ENCODE results near the gene SYNGAP1.
A peak's percentile ranks its signal among the peaks of the same experiment; 100 is the strongest.

SYNGAP1 gene

DNA sequence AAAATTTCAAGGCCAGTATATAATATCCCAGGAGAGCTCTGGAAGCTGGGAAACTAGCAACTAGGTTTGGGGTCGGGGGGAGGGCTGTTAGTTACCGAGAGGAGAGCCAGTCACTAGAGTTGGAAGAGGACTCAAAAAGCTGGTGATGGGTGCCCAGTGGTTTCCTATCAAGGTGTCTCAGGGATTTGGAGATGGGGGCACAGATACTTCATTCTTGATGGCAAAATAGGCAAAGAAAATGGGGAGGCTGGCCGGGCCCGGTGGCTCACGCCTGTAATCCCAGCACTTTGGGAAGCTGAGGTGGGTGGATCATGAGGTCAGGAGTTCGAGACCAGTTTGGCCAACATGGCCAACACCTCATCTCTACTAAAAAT lies 8.2 kb upstream of the SYNGAP1 start:
- DNase-seq = no peak
- TF ChIP-seq POLR2A (IDR thresholded peaks at IDR 0.05; ENCODE audit: low read length) = no peak
- TF ChIP-seq GATA1 (IDR thresholded peaks at IDR 0.05; ENCODE audit: low read depth, low read length) = no peak

GRCh38 chr6:33412140-33413009 lies 7.5 kb upstream of the SYNGAP1 start:
- TF ChIP-seq POLR2A (IDR thresholded peaks at IDR 0.05; ENCODE audit: low read length) (no peak), GATA1 (IDR thresholded peaks at IDR 0.05; ENCODE audit: low read depth, low read length) (no peak)
- no peak for DNase-seq

- DNase-seq = no peak
- TF ChIP-seq GATA1 (IDR thresholded peaks at IDR 0.05; ENCODE audit: low read depth, low read length) = no peak
- no peak for TF ChIP-seq POLR2A (IDR thresholded peaks at IDR 0.05; ENCODE audit: low read length)
These were observed 6.4 kb upstream of the SYNGAP1 start for GRCh38 chr6:33413241-33414120.

- TF ChIP-seq POLR2A (IDR thresholded peaks at IDR 0.05; ENCODE audit: low read length) = no peak
- no peak for DNase-seq
These were observed 5.1 kb upstream of the SYNGAP1 start for GRCh38 chr6:33414592-33415271.

- TF ChIP-seq GATA1 (IDR thresholded peaks at IDR 0.05; ENCODE audit: low read depth, low read length) (no peak), POLR2A (IDR thresholded peaks at IDR 0.05; ENCODE audit: low read length) (no peak)
- DNase-seq = no peak
These were observed 4.0 kb upstream of the SYNGAP1 start for GRCh38 chr6:33415831-33416230.

GRCh38 chr6:33416386-33417127 lies 3.3 kb upstream of the SYNGAP1 start:
- DNase-seq = no peak
- no peak for TF ChIP-seq POLR2A (IDR thresholded peaks at IDR 0.05; ENCODE audit: low read length)

- TF ChIP-seq GATA1 (IDR thresholded peaks at IDR 0.05; ENCODE audit: low read depth, low read length) = no peak
- peak; percentile 36 to 73 for DNase-seq
These were observed 2.5 kb upstream of the SYNGAP1 start for GRCh38 chr6:33417128-33417902.

DNA sequence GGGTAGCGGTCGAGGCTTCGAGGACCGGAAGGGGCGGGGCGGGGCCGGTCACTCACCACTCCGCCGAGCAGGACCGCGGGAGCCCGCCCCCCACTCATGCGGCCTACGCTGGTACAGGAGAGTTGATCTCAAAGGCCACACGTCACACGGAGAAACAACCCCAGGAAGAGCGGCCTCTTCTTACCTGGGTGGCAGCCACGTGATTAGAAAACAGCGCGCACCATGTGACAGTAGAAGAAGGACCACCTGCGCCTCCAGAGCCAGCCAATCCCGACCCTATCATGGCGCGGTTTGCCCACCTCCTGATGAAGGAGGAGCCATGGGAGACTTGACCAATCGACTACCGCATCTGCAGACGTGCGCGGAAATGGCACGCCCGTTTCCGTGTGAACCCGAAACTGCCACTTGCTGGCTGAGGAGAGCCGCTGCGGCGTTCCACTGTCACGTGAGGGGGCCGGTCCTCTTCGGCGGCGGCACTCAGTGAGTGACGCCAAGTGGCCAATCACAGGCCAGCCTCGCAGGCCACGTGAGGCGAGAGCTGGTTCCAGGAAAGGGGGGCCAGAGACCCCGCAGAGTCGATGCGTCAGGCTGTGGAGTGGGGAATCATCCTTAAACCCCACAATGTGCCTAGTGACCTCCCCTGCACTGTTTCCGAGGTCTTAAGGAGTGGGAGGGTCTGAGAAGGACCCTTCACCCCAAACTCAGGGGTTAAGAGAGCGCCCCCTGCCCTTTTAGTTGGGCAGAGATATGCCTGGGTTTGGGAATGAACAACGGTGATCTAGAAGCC lies 1.8 kb upstream of the SYNGAP1 start, which contains the start of gene CUTA:
Gene CUTA (minus strand): TSS at position 205 of the 787 bp plus-strand sequence. CDS start 107 bp downstream, at position 98.
- TF ChIP-seq POLR2A (IDR thresholded peaks at IDR 0.05; ENCODE audit: low read length) (peak; percentile 97), GATA1 (IDR thresholded peaks at IDR 0.05; ENCODE audit: low read depth, low read length) (no peak)
- peak; percentile 99 to 100 for DNase-seq

DNA sequence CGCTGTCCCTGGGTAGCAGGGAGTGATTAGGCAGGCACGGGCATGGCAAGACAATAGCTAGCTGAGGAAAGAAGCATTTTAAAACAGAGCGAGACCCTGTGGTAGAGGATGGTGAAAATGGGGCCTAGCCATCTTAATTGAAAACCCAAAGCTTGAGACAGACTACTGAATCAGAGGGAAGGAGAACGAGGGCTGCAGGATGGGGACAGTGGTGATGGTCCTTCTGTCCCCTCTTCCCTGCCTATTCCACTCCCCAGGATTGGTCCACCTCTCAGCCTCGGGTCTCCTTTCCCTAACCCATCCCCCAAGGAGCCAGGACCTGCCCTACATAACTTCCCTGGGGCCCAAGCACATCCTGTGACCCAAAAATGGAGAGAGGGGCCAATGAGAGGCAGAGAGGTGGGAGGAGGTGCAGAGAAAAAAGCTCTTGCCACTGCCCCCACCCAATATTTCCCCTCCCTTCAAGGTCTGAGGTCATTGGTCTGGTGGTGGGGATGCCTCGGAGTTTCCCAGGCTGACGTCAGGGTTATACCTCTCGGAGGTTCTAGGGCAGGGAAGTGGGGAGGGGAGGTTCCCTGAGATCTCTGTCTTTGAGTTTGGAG lies 1.1 kb upstream of the SYNGAP1 start:
- peak; percentile 38 to 67 for DNase-seq
- peak; percentile 82 for TF ChIP-seq POLR2A (IDR thresholded peaks at IDR 0.05; ENCODE audit: low read length)
- TF ChIP-seq GATA1 (IDR thresholded peaks at IDR 0.05; ENCODE audit: low read depth, low read length) = no peak

- TF ChIP-seq POLR2A (IDR thresholded peaks at IDR 0.05; ENCODE audit: low read length) (no peak), GATA1 (IDR thresholded peaks at IDR 0.05; ENCODE audit: low read depth, low read length) (no peak)
- DNase-seq = peak; percentile 71 to 87
These were observed 852 bp downstream of the SYNGAP1 start for GRCh38 chr6:33420491-33421343.

DNA sequence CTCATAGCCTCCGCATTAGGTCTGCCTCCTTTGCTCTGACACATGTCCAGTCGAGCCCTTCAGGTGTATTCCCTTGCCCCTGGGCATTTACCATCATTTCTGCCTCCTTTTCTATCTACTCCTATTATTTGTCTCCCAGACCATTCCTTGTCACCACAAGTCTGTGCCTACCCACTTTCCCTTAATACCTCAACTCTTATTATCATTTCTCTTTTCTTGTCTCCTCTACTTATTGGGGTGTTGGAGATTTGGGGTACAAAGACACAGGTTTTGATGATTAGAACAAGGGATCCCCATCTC lies 1.4 kb downstream of the SYNGAP1 start:
- no peak for DNase-seq
- TF ChIP-seq GATA1 (IDR thresholded peaks at IDR 0.05; ENCODE audit: low read depth, low read length) = no peak
- TF ChIP-seq POLR2A (IDR thresholded peaks at IDR 0.05; ENCODE audit: low read length) = no peak
